ACC112 (cell line): ENCODE data around the gene DNAJA4.

Source experiments
- H2AFZ ChIP-seq: fragments of 200-600 bp; sonication (generic); one replicate; pipeline ENCODE4 v1.6.0; 2017; ENCODE audit warnings: antibody characterized with exemption, low read length; ENCODE audit not compliant: unreplicated experiment
- H3K27ac ChIP-seq: fragments of 200-600 bp; sonication (generic); 2 replicates; pipeline ENCODE4 v1.5.1; 2014; ENCODE audit warnings: low read depth, mild to moderate bottlenecking, antibody characterized with exemption, low read length, moderate library complexity
- H3K27me3 ChIP-seq: fragments of 200-600 bp; sonication (generic); 2 replicates; pipeline ENCODE4 v1.6.1; 2014; ENCODE audit warnings: mild to moderate bottlenecking, antibody characterized with exemption, low read length, moderate library complexity, mixed read lengths; ENCODE audit not compliant: insufficient read depth
- H3K36me3 ChIP-seq: fragments of 200-600 bp; sonication (generic); 2 replicates; pipeline ENCODE4 v1.6.1; 2016; ENCODE audit warnings: mild to moderate bottlenecking, antibody characterized with exemption, low read length, moderate library complexity, mixed read lengths; ENCODE audit not compliant: insufficient read depth
- H3K4me1 ChIP-seq: fragments of 200-600 bp; sonication (generic); one replicate; pipeline ENCODE4 v1.6.1; 2016; ENCODE audit warnings: low read length, mixed read lengths; ENCODE audit not compliant: insufficient read depth, unreplicated experiment, control insufficient read depth
- H3K4me3 ChIP-seq: fragments of 200-600 bp; sonication (generic); 2 replicates; pipeline ENCODE4 v1.5.1; 2014; ENCODE audit warnings: mild to moderate bottlenecking, low read depth, low read length
- H3K79me2 ChIP-seq: fragments of 200-600 bp; sonication (generic); one replicate; pipeline ENCODE4 v1.6.0; 2016; ENCODE audit warnings: low read length; ENCODE audit not compliant: control insufficient read depth, unreplicated experiment, insufficient read depth

Gene DNAJA4

GRCh38 chr15:78232951-78233350, 31.4 kb upstream of the DNAJA4 start:
- Histone ChIP-seq H3K4me3 (no peak overlapping the region), H3K36me3 (no peaks in the 10 kb centered on the region), H3K79me2 (no peaks in the 10 kb centered on the region), H2AFZ (no peak overlapping the region), H3K27me3 (peaks cover 20% of the 10 kb centered on the region), H3K27ac (no peak overlapping the region), H3K4me1 (no peaks in the 10 kb centered on the region)

GRCh38 chr15:78233496-78233895, 30.9 kb upstream of the DNAJA4 start:
- no peak overlapping the region for H3K27ac ChIP-seq
- H3K4me1 ChIP-seq, result no peaks in the 10 kb centered on the region
- H3K36me3 ChIP-seq, result no peaks in the 10 kb centered on the region
- no peak overlapping the region for H3K4me3 ChIP-seq
- H3K79me2 ChIP-seq, result no peaks in the 10 kb centered on the region
- H2AFZ ChIP-seq, result no peak overlapping the region
- peaks cover 20% of the 10 kb centered on the region for H3K27me3 ChIP-seq

GRCh38 chr15:78234515-78235040, 29.8 kb upstream of the DNAJA4 start, which contains the start of gene ACSBG1:
Gene ACSBG1, minus strand, starts transcription at chr15:78234565. Its CDS starts 64 bp downstream, at chr15:78234501.
- H2AFZ ChIP-seq, result no peak within 1 kb of the TSS
- H3K27ac ChIP-seq, result no peak within 1 kb of the TSS

GRCh38 chr15:78236491-78236890, 27.9 kb upstream of the DNAJA4 start:
- H3K27ac ChIP-seq, result no peak overlapping the region
- H2AFZ ChIP-seq, result no peak overlapping the region
- H3K4me3 ChIP-seq, result no peak overlapping the region
- no peaks in the 10 kb centered on the region for H3K36me3 ChIP-seq
- H3K4me1 ChIP-seq, result no peaks in the 10 kb centered on the region
- no peaks in the 10 kb centered on the region for H3K79me2 ChIP-seq
- peaks cover 20% of the 10 kb centered on the region for H3K27me3 ChIP-seq

More at GRCh38 chr15:78234515-78235040, 29.8 kb upstream of the DNAJA4 start, which contains the start of gene ACSBG1:
- no peaks in the 10 kb centered on the region for H3K4me1 ChIP-seq
- H3K79me2 ChIP-seq, result no peaks in the 10 kb centered on the region
- peaks cover 20% of the 10 kb centered on the region for H3K27me3 ChIP-seq
- H3K4me3 ChIP-seq, result no peak within 1 kb of the TSS
- no peaks in the 10 kb centered on the region for H3K36me3 ChIP-seq

- H3K27ac ChIP-seq, result no peak overlapping the region
- H2AFZ ChIP-seq, result no peak overlapping the region
- H3K4me1 ChIP-seq, result no peaks in the 10 kb centered on the region
- peaks cover 20% of the 10 kb centered on the region for H3K27me3 ChIP-seq
- H3K36me3 ChIP-seq, result no peaks in the 10 kb centered on the region
- no peak overlapping the region for H3K4me3 ChIP-seq
- no peaks in the 10 kb centered on the region for H3K79me2 ChIP-seq
Measured at GRCh38 chr15:78237146-78237545, 27.2 kb upstream of the DNAJA4 start.

DNA sequence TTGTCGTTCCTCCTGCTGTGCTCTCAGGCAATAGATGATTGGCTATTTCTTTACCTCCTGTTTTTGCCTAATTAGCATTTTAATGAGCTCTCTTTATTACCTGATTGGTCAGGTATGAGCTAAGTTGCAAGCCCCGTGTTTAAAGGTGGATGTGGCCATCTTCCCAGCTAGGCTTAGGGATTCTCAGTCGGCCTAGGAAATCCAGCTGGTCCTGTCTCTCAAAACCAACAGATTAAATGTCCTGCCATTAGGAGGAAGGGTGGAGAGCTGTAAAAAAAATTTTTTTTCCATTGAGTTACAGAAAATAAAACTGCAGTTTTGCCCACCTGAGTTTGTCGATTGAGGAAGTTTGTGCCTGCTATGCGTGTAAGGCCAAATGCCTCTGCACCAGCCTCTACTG, 24.6 kb upstream of the DNAJA4 start:
- Histone ChIP-seq H3K79me2 (no peaks in the 10 kb centered on the region), H3K4me3 (no peak overlapping the region), H3K27me3 (peaks cover 2% of the 10 kb centered on the region; the same call in 1 of the 2 replicates), H3K36me3 (no peaks in the 10 kb centered on the region), H3K4me1 (no peaks in the 10 kb centered on the region), H3K27ac (no peak overlapping the region), H2AFZ (no peak overlapping the region)

- no peaks in the 10 kb centered on the region for H3K27me3 ChIP-seq
- H2AFZ ChIP-seq, result no peak overlapping the region
- H3K4me1 ChIP-seq, result no peaks in the 10 kb centered on the region
- no peaks in the 10 kb centered on the region for H3K36me3 ChIP-seq
- H3K27ac ChIP-seq, result no peak overlapping the region
- no peaks in the 10 kb centered on the region for H3K79me2 ChIP-seq
- no peak overlapping the region for H3K4me3 ChIP-seq
Measured at GRCh38 chr15:78241017-78241416, 23.3 kb upstream of the DNAJA4 start.

DNA sequence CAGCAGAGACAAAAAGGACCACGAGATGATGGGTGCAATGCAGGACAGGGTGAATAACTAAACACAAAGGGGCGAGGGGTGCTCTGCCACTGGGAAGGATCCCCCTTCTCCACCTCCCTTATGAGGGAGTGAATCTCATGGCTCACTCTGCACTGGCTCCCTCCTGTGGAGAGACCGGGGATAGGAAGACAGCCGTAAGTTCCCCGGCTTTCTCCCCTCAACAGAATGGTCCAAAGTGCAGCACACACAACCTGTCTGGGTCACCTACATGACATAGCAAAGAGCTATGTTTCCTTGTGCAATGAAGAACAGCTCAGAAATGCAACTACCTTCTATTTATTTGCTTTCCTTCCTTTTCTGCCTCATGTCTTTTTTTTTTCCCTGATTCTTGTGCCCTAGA, 22.2 kb upstream of the DNAJA4 start:
- H3K79me2 ChIP-seq, result no peaks in the 10 kb centered on the region
- H3K36me3 ChIP-seq, result no peaks in the 10 kb centered on the region
- H3K27ac ChIP-seq, result no peak overlapping the region
- H3K4me1 ChIP-seq, result no peaks in the 10 kb centered on the region
- H3K27me3 ChIP-seq, result no peaks in the 10 kb centered on the region
- no peak overlapping the region for H2AFZ ChIP-seq
- H3K4me3 ChIP-seq, result no peak overlapping the region

DNA sequence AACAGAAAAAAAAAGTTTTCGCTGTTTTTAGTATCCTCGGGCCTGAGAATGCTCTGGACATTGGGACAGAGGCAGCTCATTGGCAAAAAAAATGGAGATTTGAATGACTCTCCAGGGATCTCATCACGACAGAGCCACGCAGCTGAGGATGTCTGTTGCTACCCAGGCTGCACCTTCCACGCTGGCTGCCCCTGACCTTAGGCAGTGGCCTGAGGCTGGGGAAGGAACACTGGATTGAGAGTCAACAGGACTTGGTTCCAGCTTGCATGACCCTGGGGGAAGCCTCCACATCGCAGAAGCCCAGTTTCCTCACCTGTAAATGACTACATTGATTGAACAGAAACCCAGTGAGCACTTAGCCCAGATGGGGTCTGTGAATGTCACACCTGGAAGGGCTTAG, 21.3 kb upstream of the DNAJA4 start:
- Histone ChIP-seq H3K27me3 (no peaks in the 10 kb centered on the region), H3K36me3 (no peaks in the 10 kb centered on the region), H3K4me3 (no peak overlapping the region), H3K4me1 (no peaks in the 10 kb centered on the region), H2AFZ (no peak overlapping the region), H3K27ac (no peak overlapping the region), H3K79me2 (no peaks in the 10 kb centered on the region)

- H3K36me3 ChIP-seq, result no peaks in the 10 kb centered on the region
- no peaks in the 10 kb centered on the region for H3K79me2 ChIP-seq
- H2AFZ ChIP-seq, result no peak overlapping the region
- no peaks in the 10 kb centered on the region for H3K4me1 ChIP-seq
- H3K27ac ChIP-seq, result no peak overlapping the region
- H3K27me3 ChIP-seq, result no peaks in the 10 kb centered on the region
- no peak overlapping the region for H3K4me3 ChIP-seq
Measured at GRCh38 chr15:78243491-78243941, 20.8 kb upstream of the DNAJA4 start.

DNA sequence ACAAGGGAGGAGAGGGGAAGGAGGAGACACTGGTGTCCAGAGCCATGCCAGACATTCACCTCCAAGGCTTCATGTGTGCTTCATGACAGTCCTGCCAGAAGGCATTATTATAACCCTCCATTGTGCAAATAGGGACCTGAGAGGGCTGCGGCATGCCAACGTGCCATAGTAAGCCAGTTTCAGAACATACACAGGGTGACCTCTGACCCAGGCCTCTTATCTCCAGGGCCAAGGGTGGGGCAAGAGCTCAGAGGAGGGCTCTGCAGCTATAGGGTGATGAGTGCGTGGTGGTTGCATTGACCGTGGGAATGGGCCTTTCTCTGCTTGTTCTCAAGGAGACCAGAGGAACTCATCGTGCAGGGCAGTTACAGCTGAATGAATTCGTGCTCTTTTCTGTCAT, 20.3 kb upstream of the DNAJA4 start:
- Histone ChIP-seq H3K4me3 (no peak overlapping the region), H3K36me3 (no peaks in the 10 kb centered on the region), H2AFZ (no peak overlapping the region), H3K27me3 (no peaks in the 10 kb centered on the region), H3K4me1 (no peaks in the 10 kb centered on the region), H3K79me2 (no peaks in the 10 kb centered on the region), H3K27ac (no peak overlapping the region)
